Muscle of arm (tissue), 12 donors: ENCODE measurements around the gene PLA2G3. TPM values are rescaled to one million over a fixed set of nuclear protein-coding genes. Genes with fewer than 3 reads are reported as not detected.
"Not testable (repeated sequence)": the region's sequence is repeated elsewhere in the genome, so short reads cannot be mapped to it uniquely, and the experiment has no call there.

Experiments
- DNase-seq: peaks from one replicate; pipeline ENCODE4 v3.0.0-alpha.2; 2013
- polyA plus RNA-seq, 12 donors: library from polyadenylated mRNA; unstranded; fragments of 120-200 nt; gene quantifications; one replicate each; pipeline ENCODE4 v1.2.1, GENCODE V29; 2013; ENCODE audit not compliant: insufficient read length in 12 of 12

Gene PLA2G3
- polyA plus RNA-seq, 12 donors, result 0.14 TPM; not detected in 11

DNA sequence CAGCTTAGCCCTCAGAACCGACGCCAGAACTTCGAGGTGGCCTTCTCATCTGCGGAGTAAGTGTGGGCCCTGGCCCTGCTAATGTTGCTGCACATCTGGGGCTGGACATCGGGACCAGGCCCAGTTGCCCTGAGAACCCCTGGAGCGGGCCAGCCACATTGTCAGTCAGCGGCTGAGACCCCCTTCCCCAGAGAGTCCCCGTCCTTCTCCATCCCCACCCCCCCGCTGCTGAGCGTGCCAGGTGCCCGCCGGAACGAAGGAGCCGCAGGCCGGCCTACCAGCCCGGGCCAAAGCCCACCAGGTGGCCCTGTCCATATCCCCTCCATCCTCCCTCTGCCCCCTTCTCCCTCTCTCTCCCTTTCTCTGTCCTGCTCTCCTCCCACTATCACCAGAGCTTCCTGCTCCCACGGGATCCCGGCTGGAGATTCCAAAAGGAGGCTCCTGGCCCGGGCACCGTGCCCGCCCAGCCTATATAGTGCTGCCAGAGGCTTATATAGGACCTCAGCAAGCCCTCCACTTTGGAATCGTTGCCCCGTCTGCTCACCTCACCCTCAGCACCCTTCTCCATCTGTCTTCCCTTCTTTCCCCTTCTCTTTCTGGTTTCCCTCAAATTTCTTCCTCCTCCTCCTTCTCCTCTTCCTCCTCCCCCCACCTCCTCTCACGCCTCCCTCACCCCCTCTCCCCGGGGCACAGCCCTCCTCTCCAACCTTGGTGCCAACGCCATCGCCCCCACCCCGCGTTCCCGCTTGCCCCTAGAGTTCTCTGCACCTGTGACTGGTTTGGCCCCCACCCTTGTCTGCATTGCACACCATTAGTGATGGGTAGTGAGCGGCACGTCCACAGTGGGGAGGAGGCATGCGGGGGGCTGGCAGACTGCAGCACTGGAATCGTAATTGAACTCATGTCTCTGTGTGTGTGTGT, 40.2 kb downstream of the PLA2G3 start:
- DNase-seq, result no peak

DNA sequence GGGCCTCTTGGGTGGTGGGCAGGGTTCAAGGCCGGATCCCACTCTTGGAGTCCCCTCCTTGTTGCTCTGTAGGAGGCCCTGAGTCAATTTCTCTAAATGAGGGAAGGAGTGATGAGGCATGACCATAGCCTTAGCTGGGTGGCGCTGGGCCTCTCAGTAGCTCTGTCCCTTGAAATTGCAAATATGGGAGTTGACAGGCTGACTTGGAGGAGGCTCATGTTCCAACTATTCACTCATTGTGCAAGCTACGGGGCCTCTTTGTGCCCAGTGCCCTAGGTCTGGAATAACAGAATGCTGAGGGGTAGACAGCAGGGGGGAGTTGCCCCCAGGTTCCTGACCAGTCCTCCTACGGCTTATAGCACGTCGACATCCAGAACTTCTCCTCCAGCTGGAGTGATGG, 40.9 kb downstream of the PLA2G3 start:
- DNase-seq, result no peak

DNA sequence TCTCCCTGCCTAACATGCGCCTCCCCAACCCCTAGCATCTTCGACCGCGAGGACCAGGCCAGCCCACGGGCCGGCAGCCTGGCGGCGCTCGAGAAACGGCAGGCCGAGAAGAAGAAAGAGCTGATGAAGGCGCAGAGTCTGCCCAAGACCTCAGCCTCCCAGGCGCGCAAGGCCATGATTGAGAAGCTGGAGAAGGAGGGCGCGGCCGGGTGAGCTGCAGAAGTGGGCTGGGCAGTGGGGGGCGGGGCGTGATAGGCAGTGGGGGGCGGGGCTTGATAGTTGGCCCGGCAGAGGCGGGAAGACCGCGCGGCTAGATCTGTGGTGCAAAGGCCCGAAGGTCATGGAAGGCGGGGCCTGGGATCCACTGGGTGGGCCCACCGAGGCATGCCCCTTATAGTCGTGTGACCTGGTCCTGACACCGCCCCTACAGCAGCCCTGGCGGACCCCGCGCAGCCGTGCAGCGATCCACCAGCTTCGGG, 41.6 kb downstream of the PLA2G3 start:
- DNase-seq, result no peak

DNA sequence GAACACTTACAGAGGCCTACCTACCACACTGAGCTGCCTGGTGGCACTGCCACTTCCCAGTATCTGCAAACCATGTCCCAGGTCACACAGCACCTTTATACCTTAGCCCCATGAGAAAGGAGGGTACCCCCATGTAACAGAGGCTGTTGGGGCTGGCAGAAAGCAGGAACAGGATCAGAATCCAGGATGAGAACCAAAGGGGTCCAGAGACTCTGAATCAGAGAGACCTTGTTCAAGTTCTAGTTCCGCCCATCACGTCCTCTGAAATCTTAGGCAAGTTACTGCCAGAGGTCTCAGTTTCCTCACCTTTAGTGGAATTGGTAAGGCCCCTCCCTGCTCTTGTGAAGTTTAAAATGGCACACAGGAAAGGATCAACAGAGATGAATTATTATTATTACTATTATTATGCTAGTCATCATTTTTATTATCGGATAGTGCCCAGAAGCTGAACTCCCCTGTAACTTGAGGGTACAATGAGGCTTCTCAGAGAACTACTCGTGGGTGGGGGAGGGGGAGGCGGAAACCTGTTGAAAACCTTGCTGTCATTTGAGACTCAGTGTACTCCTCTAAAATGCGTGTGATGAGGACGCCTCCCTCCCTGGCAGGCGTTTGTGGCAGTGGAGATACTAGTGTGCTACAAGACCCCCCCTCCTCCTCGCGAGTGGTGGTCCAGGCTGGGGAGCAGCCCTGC, 42.2 kb downstream of the PLA2G3 start:
- no peak for DNase-seq

DNA sequence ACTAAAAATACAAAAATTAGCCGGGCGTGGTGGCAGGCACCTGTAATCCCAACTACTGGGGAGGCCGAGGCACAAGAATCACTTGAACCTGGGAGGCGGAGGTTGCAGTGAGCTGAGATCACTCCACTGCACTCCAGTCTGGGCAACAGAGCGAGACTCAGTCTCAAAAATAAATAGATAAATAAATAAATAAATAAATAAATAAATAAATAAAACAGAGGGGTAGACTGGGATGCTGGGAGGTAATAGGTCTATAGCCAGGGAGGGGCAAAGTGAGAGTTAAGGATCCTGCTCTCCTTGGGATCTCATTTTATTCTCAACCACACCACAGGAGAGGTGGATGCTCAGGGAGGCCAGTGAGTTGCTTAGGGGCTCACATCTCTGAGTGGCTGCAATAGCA, 42.8 kb downstream of the PLA2G3 start:
- not testable (repeated sequence) for DNase-seq

DNA sequence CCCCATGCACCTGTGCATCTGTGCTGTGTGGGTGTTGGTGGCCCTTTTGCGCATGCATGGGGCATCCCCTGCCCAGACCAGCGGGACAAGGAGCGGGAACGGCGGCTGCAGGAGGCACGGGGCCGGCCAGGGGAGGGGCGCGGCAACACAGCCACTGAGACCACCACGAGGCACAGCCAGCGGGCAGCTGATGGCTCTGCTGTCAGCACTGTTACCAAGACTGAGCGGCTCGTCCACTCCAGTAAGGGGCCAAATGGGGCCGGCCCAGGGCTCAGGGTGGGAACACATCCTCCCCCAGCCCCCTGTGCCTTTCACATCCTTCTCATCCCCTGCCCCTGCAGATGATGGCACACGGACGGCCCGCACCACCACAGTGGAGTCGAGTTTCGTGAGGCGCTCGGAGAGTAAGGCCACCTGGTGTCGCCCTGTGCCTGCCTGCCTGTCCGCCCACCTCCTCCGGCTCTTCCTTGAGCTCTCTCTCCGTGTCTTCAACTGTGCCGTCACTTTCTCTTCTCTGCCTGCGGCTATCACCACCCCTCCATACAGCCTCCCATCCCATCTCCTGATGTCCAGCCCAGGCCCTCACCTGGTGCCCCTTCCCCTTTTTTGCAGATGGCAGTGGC, 43.5 kb downstream of the PLA2G3 start:
- no peak for DNase-seq

DNA sequence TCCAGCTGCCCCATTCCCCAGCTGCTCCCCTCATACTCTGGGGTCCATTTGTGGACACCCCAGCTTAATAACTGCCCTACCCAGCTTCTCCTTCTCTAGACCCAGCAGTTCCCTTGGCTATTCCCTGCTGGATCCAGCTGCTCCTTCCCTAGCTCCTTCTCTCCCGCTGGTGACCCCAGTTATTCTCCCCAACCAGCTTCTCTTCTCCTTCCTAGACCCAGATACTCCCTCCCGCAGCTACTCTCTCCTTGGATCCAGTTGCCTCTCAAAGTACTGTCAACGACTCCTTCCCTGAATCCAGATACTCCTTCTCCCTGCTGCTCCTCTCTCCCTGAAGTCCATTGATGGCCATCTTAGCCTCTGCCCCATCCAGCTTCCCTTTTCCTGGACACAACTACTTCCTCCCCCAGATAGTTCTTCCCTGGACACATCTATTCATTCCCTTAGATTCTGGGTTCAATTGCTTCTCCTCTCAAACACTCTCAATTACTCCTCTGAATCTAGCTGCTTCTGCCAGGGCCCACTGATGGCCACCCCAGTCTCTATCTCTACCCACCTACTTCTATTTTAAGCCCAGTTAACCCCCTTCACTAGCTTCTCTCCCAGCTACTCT, 44.6 kb downstream of the PLA2G3 start:
- no peak for DNase-seq

DNA sequence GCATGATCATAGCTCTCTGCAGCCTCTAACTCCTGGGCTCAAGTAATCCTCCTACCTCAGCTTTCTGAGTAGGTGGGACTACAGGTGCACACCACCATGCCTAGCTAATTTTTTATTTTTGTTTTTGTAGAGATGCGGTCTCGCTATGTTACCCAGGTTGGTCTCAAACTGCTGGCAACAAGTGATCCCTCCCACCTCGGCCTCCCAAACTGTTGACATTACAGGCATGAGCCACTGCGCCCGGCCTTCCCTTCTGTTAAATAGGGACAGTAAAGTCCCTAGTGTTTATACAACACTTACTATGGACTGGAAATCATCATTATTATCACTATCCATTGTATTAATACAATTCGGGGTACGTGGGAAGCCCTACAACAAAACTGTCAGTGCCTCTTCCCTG, 45.6 kb downstream of the PLA2G3 start:
- no peak for DNase-seq

DNA sequence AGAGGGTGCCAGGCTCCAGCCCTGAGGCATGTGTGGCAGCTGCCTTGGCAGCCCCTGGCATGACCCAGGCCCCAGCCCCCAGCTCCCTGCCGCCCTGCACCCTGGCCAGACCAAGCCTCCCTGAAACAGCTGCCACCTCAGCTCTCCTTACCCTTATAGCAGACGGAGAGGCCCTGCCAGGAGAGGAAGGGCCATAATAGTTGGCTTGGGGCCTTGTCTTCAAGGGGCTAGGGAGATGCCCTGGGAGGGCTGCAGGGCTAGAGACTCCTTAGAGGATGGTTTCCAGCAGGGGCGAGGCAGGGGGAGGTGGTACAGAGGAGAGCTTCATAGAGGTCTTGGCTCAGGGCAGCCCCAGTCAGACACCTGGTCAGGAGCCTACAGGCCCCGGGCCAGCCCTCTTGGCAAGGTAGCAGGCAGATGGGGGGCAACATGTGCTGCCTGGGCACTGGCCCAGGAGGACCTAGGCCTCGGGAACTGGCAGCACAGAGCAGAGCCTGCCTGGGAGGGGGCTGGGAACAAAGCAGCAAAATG, 46.2 kb downstream of the PLA2G3 start:
- DNase-seq, result no peak

DNA sequence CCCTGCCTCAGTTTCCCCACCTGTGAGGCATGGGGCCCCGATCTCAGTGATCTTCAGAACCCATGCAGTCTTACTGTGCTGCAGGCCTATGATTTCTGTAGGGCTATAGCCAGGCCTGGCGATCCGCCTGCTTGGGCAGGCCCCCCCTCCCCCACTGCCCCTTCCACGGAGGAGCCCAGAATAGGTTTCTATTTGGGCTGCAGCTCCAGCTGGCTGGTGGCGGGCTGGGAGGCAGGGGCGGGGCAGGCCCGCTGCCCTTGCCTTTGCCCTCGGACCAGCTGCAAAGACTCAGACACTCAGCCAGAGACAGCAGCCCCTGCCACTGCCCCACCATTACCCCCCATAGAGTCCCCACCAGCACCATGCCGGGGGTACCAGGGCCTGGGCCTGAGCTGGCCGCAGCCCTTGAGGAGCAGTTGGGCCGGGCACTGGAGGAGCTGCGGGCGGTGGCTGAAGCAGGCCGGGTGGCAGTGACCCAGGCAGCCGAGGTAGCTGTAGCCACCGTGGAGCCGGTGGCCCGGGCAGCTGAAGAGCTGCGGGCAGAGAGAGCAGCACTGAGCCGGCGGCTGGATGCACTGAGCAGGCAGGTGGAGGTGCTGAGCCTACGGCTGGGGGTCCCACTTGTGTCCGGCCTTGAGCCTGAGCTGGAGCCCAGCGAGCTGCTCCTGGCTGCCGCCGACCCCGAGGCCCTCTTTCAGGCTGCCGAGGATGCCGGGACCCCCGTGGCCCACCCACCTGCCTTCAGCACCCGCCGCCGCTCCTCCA, 47.0 kb downstream of the PLA2G3 start:
- no peak for DNase-seq

DNA sequence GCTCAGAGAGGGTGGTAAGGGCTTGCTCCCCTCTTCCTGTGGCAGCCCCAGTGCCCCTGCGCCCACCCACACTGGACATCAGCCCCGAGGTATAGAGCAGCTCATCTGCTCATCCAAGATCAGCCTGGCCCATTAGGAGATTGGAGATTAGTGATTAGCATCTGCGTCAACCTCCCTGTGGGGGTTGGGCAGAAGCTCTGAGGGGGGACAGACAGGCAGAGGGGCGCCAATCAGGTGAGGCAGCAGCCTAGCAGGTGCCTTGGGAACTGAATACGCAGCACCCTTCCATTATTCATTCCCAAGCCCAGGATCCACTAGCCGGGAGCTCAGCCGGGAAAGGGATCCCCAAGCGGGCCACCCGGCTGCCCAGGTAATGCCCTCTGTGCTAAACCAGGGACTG, 48.1 kb downstream of the PLA2G3 start:
- no peak for DNase-seq

DNA sequence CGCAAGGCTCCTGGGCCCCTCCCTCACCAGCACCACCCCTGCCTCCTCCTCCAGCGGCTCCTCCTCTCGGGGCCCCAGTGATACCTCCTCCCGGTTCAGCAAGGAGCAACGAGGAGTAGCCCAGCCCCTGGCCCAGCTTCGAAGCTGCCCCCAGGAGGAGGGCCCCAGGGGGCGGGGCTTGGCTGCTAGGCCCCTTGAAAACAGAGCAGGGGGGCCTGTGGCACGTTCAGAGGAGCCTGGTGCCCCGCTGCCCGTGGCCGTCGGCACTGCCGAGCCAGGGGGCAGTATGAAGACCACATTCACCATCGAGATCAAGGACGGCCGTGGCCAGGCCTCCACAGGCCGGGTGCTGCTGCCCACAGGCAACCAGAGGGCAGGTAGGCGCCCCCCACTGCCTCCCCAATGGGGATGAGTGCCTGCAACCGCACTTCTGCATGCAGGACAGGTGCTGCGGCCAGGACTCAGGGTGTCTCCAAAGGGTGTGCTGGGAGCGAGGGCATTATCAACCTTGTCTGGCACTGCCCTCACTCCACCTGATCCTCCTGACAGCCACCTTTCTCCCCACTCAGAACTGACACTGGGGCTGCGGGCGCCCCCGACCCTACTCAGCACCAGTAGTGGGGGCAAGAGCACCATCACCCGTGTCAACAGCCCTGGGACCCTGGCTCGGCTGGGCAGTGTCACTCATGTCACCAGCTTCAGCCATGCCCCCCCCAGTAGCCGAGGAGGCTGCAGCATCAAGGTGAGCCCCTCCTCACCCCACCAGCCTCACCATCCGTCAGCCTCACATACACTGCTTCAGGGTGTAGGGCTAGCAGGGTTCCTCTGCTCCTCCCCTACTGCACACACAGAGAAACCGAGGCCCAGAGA, 49.0 kb downstream of the PLA2G3 start:
- no peak for DNase-seq

DNA sequence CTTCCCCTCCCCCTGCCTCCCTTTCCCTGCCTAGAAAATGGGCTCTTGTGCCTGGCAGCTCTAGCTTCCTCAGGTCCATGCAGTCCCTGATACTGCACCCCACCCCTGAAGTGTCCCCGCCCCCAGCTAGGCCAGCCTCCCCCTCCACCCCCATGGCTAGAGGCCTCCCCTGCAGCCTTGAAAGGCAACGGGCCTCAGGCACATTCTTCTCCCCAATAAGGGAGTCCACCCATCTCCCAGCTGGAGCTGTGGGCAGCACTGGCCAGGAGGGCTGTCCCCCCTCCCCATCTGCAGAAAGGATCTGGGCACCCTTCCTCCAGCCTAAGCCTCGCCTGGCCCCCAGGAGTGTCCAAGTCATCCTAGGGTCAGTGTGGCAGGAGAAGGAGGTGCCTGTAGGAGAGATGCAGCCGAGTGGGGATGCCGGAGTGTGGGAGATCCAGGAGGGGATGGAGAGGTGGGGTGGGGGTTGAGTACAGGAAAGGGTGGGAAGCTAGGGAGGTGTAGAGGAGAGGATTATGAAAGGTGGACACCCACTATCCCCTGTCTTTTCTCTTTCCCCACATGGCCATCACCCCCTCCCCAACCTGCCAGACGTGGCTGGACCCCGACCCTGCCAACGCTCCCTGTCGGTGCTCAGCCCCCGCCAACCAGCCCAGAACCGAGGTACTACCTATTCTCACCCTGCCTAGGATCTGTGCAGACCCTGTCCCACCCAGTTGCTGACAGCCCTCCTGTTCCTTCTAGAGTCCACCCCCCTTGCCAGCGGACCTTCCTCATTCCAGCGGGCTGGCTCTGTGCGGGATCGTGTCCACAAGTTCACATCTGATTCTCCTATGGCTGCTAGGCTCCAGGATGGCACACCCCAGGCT, 49.9 kb downstream of the PLA2G3 start:
- no peak for DNase-seq

DNA sequence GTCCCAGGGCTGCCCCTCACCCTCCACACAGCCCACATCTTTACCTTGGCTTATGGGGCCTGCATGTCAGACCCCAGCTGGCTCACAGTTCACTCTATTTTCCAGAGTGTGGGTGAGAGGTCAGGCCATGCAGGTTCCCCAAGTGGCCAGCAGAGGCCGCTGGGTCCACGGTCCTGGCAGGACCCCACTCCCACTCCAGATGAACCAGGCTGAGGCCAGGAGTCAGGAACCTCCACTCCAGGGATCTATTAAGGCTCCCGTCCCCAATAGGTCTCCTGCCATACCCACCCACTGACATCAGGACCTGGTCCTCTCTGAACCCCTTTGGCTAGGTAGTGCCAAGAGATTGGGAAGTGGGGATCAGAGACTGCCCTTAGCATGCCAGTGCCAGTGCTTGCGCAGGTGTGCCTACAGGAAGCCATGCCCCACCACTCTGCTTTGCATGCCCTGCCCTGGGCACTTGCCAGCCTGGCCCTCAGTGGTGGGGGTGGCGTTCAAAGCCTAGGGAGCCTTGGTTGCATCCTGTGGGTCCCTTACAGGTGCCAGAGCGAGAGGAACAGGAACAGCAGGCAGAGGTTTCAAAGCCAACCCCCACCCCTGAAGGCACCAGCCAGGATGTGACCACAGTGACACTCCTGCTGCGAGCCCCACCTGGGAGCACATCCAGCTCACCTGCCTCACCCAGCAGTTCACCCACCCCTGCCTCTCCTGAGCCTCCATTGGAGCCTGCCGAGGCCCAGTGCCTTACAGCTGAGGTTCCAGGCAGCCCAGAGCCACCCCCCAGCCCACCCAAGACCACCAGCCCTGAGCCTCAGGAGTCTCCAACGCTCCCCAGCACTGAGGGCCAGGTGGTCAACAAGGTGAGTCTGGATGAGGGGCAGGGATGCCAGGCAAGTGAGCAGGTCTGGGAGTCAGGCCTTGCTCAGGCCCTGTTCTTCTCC, 50.9 kb downstream of the PLA2G3 start:
- no peak for DNase-seq

DNA sequence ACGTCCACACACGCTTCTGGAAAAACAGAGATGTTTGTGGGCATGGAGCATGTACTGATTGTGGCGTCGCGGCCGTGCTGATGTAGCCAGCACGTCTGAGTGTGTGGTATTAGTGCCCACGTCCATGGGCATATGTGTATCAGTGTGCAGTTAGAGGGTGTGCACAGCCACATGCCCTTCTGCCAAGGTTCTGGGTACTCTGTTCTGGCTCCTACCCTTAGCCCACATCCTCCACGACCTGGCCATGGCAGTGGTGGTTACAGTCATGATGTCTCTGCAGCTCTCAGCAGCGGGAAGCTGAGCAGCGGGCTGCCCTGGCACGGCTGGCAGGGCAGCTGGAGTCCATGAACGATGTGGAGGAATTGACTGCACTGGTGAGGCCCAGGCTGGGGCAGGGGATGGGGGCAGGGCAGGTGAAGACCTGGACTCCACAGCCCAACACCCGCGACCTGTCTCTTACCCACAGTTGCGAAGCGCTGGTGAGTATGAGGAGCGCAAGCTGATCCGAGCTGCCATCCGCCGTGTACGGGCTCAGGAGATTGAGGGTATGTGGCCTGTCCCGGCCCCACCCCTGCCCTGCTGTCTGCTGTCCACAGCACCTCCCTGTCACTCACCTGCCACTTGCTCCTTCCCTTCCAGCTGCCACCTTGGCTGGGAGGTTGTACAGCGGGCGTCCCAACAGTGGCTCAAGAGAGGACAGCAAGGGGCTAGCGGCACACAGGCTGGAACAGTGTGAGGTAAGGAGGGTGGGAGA, 51.9 kb downstream of the PLA2G3 start:
- no peak for DNase-seq

DNA sequence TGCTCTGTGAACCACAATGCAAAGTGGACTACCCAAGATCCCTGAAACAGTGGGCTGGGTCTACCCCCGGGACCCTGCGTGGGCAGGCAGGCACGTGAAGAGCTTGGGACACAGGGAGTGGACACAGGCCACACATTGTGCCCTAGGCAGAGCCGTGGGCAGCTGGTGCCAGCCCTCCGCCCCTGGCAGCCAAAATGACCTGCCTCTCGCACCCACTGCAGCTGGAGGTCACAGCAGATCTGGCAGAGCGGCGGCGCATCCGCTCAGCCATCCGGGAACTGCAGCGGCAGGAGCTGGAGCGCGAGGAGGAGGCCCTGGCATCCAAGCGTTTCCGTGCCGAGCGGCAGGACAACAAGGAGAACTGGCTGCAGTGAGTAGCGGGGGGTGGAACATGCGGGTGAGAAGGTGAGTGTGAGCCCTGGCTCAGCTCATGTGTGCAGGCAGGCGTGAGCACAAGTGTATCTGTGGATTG, 52.5 kb downstream of the PLA2G3 start:
- no peak for DNase-seq
